CD8-positive, alpha-beta memory T cell (primary cell): ENCODE data around the gene DENND10. TPM values are rescaled to one million over a fixed set of nuclear protein-coding genes. Genes with fewer than 3 reads are reported as not detected.
"Not testable (repeated sequence)": the region's sequence is repeated elsewhere in the genome, so short reads cannot be mapped to it uniquely, and the experiment has no call there.

Experiments used
- CTCF ChIA-PET: fragments of 350-600 bp; sonication (Branson Sonifier 250); formaldehyde crosslinking; loops from one replicate; lab custom pipeline; 2021; ENCODE audit warnings: antibody characterized with exemption; lab: Charles Lee
- POLR2A ChIA-PET: fragments of 350-600 bp; sonication (Branson Sonifier 250); formaldehyde crosslinking; loops from one replicate; lab custom pipeline; 2021; ENCODE audit warnings: antibody characterized with exemption; lab: Charles Lee
- DNase-seq, 5 donors: peaks; one replicate each; pipeline versions ENCODE4 v3.0.0 to v3.0.0-alpha.2; 2020 to 2022; ENCODE audit warnings: mixed read lengths in 1 of 5
- H3K27ac ChIP-seq: one replicate; pipeline ENCODE4 v1.7.0; 2013; ENCODE audit warnings: low read depth, mild to moderate bottlenecking, low read length, moderate library complexity
- H3K27me3 ChIP-seq: 2 replicates; pipeline ENCODE4 v1.7.0; 2013; ENCODE audit warnings: low read length, mild to moderate bottlenecking; ENCODE audit not compliant: insufficient read depth, poor library complexity, severe bottlenecking
- H3K36me3 ChIP-seq: 2 replicates; pipeline ENCODE4 v1.7.0; 2013; ENCODE audit warnings: mild to moderate bottlenecking, low read length, moderate library complexity; ENCODE audit not compliant: insufficient read depth
- H3K4me1 ChIP-seq: 2 replicates; pipeline ENCODE4 v1.7.0; 2013; ENCODE audit warnings: mild to moderate bottlenecking, low read length, moderate library complexity; ENCODE audit not compliant: insufficient read depth
- H3K4me3 ChIP-seq: 2 replicates; pipeline ENCODE4 v1.7.0; 2013; ENCODE audit warnings: mild to moderate bottlenecking, low read length
- H3K9me3 ChIP-seq: 2 replicates; pipeline ENCODE4 v1.7.0; 2013; ENCODE audit warnings: mild to moderate bottlenecking, low read length
- H3K27ac Mint-ChIP-seq, 8 donors: one replicate each; pipeline ENCODE4 v1.8.0; 2020 to 2021; ENCODE audit warnings: mixed read lengths in 8 of 8, mild to moderate bottlenecking in 6 of 8, inconsistent platforms in 3 of 8, moderate library complexity in 3 of 8
- H3K27me3 Mint-ChIP-seq, 2 donors: one replicate each; pipeline ENCODE4 v1.8.0; 2020 to 2021; ENCODE audit warnings: mixed read lengths in 2 of 2, mild to moderate bottlenecking in 1 of 2, moderate library complexity in 1 of 2
- H3K36me3 Mint-ChIP-seq, 3 donors: one replicate each; pipeline ENCODE4 v1.8.0; 2020 to 2021; ENCODE audit warnings: mixed read lengths in 3 of 3, inconsistent platforms in 1 of 3, mild to moderate bottlenecking in 1 of 3
- H3K4me1 Mint-ChIP-seq, 3 donors: one replicate each; pipeline ENCODE4 v1.8.0; 2020 to 2021; ENCODE audit warnings: mixed read lengths in 3 of 3, inconsistent platforms in 1 of 3, mild to moderate bottlenecking in 1 of 3
- H3K4me3 Mint-ChIP-seq, 7 donors: one replicate each; pipeline ENCODE4 v1.8.0; 2020 to 2021; ENCODE audit warnings: mixed read lengths in 7 of 7, mild to moderate bottlenecking in 6 of 7, moderate library complexity in 4 of 7, inconsistent platforms in 2 of 7
- H3K9me3 Mint-ChIP-seq, 5 donors: one replicate each; pipeline ENCODE4 v1.8.0; 2020 to 2022; ENCODE audit warnings: mixed read lengths in 5 of 5, mild to moderate bottlenecking in 3 of 5, moderate library complexity in 2 of 5, inconsistent platforms in 1 of 5
- polyA plus RNA-seq: library from polyadenylated mRNA; unstranded; fragments of 300-500 nt; fragmentation: Illumina TruSeq; gene quantifications from one replicate; pipeline ENCODE4 v1.2.3, GENCODE V29; 2021
- total RNA-seq, 2 experiments: library from RNA; stranded (reverse); gene quantifications; one replicate each; pipeline ENCODE4 v1.2.3, GENCODE V29; 2021

Gene DENND10
- total and polyA plus RNA-seq, 3 experiments from 2014 or later = 23.8 to 51.0 (median 24.8) TPM

DNA sequence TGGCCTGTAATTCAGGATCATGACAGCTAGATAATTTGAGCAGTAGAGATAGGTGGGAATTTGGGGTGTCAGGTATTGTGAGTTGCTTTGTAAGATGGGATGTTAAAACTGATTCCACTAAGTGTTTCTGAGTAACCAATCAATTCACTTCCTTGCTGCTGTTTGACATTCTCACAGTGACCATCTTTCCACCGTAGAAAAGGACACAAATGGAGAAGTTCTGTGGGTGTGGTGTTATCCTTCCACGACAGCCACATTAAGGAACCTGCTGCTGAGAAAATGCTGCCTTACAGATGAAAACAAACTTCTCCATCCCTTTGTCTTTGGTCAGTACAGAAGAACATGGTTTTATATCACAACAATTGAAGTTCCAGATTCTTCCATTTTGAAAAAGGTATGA lies 3.9 kb downstream of the DENND10 start:
- CTCF ChIA-PET = interaction anchor here (1.4 kb wide), 1 partner anchor 10 kb away, joined by 4 read pairs; no protein-coding TSS in a partner anchor
- H3K4me1 ChIP-seq = peaks cover 16% of the 10 kb centered on the region
- not testable (repeated sequence) for H3K27me3 Mint-ChIP-seq, H3K27ac Mint-ChIP-seq, DNase-seq, H3K27ac ChIP-seq, H3K9me3 Mint-ChIP-seq, H3K27me3 ChIP-seq, H3K4me3 ChIP-seq, H3K36me3 ChIP-seq, H3K9me3 ChIP-seq
- H3K4me1 Mint-ChIP-seq = peaks cover 11 to 27% (median 26%) of the 10 kb centered on the region in 3 donors
- peaks cover 0 to 29% (median 1%) of the 10 kb centered on the region in 3 donors for H3K36me3 Mint-ChIP-seq
- POLR2A ChIA-PET = interaction anchor here (0.6 to 1.8 kb wide), 2 partner anchors 28 to 598 kb away, joined by 3 to 9 read pairs; partner anchors contain the start of gene EIF3A
- peak overlapping the region in 1 of 7 donors; percentile 52 for H3K4me3 Mint-ChIP-seq

DNA sequence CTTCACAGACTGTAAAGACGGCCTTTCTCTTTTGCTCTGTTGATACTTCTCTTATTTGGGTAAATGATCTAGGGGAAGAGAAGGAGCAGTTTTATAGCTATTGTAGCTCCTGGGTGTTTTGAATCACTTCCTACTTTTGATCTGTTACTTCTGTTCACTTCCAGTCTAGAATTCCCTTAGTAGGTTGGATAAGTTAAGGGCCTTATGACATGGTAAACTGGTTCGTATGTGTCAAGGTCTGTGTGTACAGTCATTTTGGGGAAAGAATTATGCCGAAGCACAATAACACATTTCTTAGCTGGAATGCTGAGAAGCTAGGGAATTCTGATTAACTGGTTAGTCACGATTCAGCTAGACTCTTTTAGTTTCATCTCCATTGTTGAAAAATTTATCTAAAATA lies 8.1 kb downstream of the DENND10 start:
- Mint-ChIP-seq H3K36me3 (peaks cover 0 to 52% (median 13%) of the 10 kb centered on the region in 3 donors), H3K9me3 (no peaks in the 10 kb centered on the region), H3K27ac (peak overlapping the region in 2 of 8 donors; percentile 4 to 22), H3K4me3 (no peak overlapping the region), H3K27me3 (no peaks in the 10 kb centered on the region), H3K4me1 (peaks cover 5 to 12% (median 11%) of the 10 kb centered on the region in 3 donors)
- Histone ChIP-seq H3K4me3 (no peak overlapping the region), H3K4me1 (no peaks in the 10 kb centered on the region), H3K9me3 (no peaks in the 10 kb centered on the region), H3K27me3 (no peaks in the 10 kb centered on the region), H3K27ac (no peak overlapping the region), H3K36me3 (peaks cover 10% of the 10 kb centered on the region)
- POLR2A ChIA-PET = no interaction called here
- no peak for DNase-seq
- CTCF ChIA-PET = interaction anchor here (0.9 kb wide), 1 partner anchor 15 kb away, joined by 3 read pairs; no protein-coding TSS in a partner anchor

DNA sequence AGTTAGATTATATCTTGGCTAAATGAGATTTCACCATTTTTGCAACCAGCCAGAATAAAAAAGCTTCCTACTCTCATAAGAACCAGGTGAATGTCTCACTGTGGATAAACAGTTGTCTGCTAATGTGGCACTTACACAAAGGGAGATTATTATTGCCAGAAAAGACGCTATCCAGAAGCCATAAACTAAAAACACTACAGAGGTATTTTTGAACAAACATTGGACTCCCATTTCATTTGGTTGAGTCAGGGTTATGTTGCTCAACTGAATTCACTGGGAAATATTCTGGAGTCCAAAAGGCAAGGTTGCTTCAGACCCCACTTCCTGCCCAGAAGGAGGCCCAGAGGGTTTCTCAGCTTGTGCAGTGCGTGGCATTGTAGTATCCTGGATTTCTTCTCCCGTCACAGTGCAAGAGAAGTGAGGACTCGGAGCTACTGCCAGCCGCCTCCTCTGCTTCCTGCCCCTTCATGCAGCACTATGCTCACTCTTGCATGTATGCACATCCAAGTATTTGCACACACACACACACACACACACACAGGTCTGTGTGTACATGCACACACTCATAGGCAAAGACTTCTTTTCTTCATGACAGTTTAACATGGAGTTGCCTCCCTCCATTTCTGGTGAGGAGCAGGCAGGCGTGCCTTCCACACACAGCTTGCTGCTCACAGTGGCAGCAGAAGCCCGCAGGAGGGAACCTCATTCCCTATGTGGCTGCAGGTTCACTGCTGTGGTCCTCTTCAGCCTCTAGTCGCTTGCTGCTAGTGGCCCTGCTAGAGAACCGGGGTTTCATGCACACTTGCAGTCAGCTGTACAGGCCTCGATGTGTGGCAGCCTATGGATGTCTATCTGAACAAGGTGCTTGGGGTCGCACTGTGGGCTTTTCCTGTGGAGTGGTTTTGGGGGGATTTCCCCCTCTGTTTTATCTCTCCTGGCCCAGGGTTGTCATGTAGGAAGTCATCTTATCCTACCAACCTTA lies 10.1 kb downstream of the DENND10 start:
- Mint-ChIP-seq H3K4me3 (peak overlapping the region in 1 of 7 donors; percentile 40), H3K36me3 (peaks cover 0 to 55% (median 13%) of the 10 kb centered on the region in 3 donors), H3K27ac (peak overlapping the region in 2 of 8 donors; percentile 63 to 69), H3K27me3 (no peaks in the 10 kb centered on the region), H3K4me1 (peaks cover 5 to 12% (median 6%) of the 10 kb centered on the region in 3 donors), H3K9me3 (no peaks in the 10 kb centered on the region)
- CTCF ChIA-PET = interaction anchor here (1.2 kb wide), 1 partner anchor 18 kb away, joined by 3 read pairs; no protein-coding TSS in a partner anchor
- no peaks in the 10 kb centered on the region for H3K27me3 ChIP-seq
- peaks cover 14% of the 10 kb centered on the region for H3K36me3 ChIP-seq
- H3K27ac ChIP-seq = no peak overlapping the region
- no peaks in the 10 kb centered on the region for H3K4me1 ChIP-seq
- no peaks in the 10 kb centered on the region for H3K9me3 ChIP-seq
- POLR2A ChIA-PET = no interaction called here
- no peak for DNase-seq
- H3K4me3 ChIP-seq = no peak overlapping the region

DNA sequence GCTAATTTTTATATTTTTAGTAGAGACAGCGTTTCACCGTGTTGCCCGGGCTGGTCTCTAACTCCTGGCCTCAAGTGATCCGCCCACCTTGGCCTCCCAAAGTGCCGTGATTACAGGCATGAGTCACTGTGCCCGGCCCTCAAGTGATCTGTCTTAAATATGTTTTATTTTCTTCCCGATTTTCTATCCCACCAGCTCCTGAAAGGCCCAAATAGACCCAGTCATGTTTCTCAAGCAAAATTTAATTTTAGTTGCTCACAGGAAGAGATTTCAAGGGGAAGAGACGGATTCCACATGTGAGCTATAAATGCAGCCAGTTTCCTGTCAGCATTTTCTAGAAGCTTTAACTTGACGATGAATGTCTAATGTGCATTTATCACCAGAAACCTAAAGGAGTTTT lies 12.0 kb downstream of the DENND10 start:
- Histone ChIP-seq H3K4me3 (no peak overlapping the region), H3K36me3 (peaks cover 14% of the 10 kb centered on the region), H3K9me3 (no peaks in the 10 kb centered on the region), H3K27me3 (no peaks in the 10 kb centered on the region), H3K4me1 (no peaks in the 10 kb centered on the region), H3K27ac (no peak overlapping the region)
- H3K36me3 Mint-ChIP-seq = peaks cover 0 to 59% (median 13%) of the 10 kb centered on the region in 3 donors
- peaks cover 16 to 17% (median 16%) of the 10 kb centered on the region in 3 donors for H3K4me1 Mint-ChIP-seq
- no peak overlapping the region for H3K27ac Mint-ChIP-seq
- ChIA-PET CTCF (no interaction called here), POLR2A (interaction anchor here (1.4 kb wide), 1 partner anchor 37 kb away, joined by 3 read pairs; no protein-coding TSS in a partner anchor)
- H3K9me3 Mint-ChIP-seq = no peaks in the 10 kb centered on the region
- no peaks in the 10 kb centered on the region for H3K27me3 Mint-ChIP-seq
- no peak overlapping the region for H3K4me3 Mint-ChIP-seq
- no peak for DNase-seq

DNA sequence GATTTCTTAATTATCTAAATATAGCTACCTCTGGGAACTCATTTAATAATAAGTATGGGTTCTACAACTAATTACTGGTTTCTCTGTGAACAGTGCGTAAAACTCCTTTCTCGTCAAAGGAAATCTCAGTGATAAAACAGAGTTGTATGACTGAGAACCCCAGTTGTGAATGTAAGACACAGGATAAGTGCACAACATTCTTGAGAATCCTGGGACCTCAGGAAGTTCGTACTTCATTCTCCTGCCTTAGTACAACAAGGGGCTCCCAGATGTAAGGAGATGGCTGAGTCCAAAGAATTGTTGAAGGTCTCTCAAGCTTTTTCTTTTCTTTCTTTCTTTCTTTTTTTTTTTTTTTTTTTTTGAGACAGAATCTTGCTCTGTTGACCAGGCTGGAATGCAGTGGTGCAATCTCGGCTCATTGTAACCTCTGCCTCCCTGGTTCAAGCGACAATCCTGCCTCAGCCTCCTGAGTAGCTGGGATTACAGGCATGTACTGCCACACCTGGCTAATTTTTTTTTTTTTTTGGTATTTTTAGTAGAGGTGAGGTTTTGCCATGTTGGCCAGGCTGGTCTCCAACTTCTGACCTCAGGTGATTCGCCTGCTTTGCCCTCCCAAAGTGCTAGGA lies 12.5 kb downstream of the DENND10 start:
- no peak overlapping the region for H3K27ac ChIP-seq
- peaks cover 14% of the 10 kb centered on the region for H3K36me3 ChIP-seq
- no peak overlapping the region for H3K4me3 ChIP-seq
- no peak overlapping the region for H3K4me3 Mint-ChIP-seq
- peaks cover 0 to 60% (median 13%) of the 10 kb centered on the region in 3 donors for H3K36me3 Mint-ChIP-seq
- H3K27ac Mint-ChIP-seq = no peak overlapping the region
- H3K9me3 ChIP-seq = no peaks in the 10 kb centered on the region
- no peaks in the 10 kb centered on the region for H3K27me3 Mint-ChIP-seq
- H3K4me1 ChIP-seq = no peaks in the 10 kb centered on the region
- H3K4me1 Mint-ChIP-seq = peaks cover 16 to 19% (median 16%) of the 10 kb centered on the region in 3 donors
- no peaks in the 10 kb centered on the region for H3K27me3 ChIP-seq
- no peak for DNase-seq
- H3K9me3 Mint-ChIP-seq = no peaks in the 10 kb centered on the region
- ChIA-PET POLR2A (interaction anchor here (1.4 kb wide), 1 partner anchor 37 kb away, joined by 3 read pairs; no protein-coding TSS in a partner anchor), CTCF (no interaction called here)

DNA sequence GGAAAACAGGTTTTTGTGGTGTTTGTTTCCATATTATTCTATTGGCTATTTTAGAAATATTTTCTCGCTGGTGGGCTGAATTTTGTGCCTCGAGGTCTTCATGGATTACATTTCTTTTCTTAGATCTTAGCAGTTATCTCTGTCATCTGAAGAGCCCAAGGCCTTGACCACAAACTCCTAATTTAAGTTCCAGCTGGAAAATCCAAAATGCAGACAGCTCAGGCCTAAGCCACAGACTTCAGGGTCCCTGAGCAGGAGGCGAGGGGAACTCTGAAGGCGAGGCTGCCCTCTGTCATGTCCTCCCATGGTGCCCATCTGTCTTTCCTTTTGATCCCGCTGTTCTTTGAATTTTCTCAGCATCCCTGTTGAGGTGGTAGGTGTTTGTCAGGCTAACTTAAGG lies 14.3 kb downstream of the DENND10 start:
- no peaks in the 10 kb centered on the region for H3K4me1 ChIP-seq
- POLR2A ChIA-PET = no interaction called here
- no peaks in the 10 kb centered on the region for H3K27me3 Mint-ChIP-seq
- no peaks in the 10 kb centered on the region for H3K9me3 Mint-ChIP-seq
- H3K4me3 ChIP-seq = no peak overlapping the region
- H3K4me3 Mint-ChIP-seq = no peak overlapping the region
- H3K9me3 ChIP-seq = no peaks in the 10 kb centered on the region
- H3K27ac Mint-ChIP-seq = no peak overlapping the region
- peaks cover 9% of the 10 kb centered on the region for H3K36me3 ChIP-seq
- peaks cover 0 to 65% (median 15%) of the 10 kb centered on the region in 3 donors for H3K36me3 Mint-ChIP-seq
- CTCF ChIA-PET = no interaction called here
- no peak for DNase-seq
- no peaks in the 10 kb centered on the region for H3K27me3 ChIP-seq
- H3K27ac ChIP-seq = no peak overlapping the region
- peaks cover 17 to 23% (median 19%) of the 10 kb centered on the region in 3 donors for H3K4me1 Mint-ChIP-seq

DNA sequence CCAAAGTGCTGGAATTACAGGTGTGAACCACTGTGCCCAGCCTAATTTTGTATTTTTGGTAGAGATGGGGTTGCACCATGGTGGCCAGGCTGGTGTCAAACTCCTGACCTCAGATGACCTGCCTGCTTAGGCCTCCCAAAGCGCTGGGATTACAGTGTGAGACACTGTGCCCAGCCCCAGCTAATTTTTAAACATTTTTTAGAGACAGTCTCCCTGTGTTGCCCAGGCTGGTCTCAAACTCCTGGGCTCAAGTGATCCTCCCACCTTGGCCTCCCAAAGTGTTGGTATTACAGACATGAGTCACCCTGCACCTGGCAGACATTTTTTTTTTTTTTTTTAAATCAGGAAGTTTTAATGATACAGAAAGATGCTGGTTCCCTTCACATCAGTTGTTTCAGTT lies 15.5 kb downstream of the DENND10 start:
- no peak overlapping the region for H3K4me3 Mint-ChIP-seq
- H3K4me1 ChIP-seq = no peaks in the 10 kb centered on the region
- peaks cover 4% of the 10 kb centered on the region for H3K36me3 ChIP-seq
- H3K4me3 ChIP-seq = no peak overlapping the region
- no peaks in the 10 kb centered on the region for H3K27me3 ChIP-seq
- H3K36me3 Mint-ChIP-seq = peaks cover 0 to 57% (median 7%) of the 10 kb centered on the region in 3 donors
- ChIA-PET CTCF (no interaction called here), POLR2A (interaction anchor here (0.7 kb wide), 2 partner anchors 42 to 45 kb away, joined by 5 to 6 read pairs; no protein-coding TSS in a partner anchor)
- H3K27me3 Mint-ChIP-seq = no peaks in the 10 kb centered on the region
- H3K9me3 ChIP-seq = no peaks in the 10 kb centered on the region
- H3K27ac ChIP-seq = no peak overlapping the region
- DNase-seq = no peak
- no peaks in the 10 kb centered on the region for H3K9me3 Mint-ChIP-seq
- peaks cover 10 to 20% (median 14%) of the 10 kb centered on the region in 3 donors for H3K4me1 Mint-ChIP-seq
- H3K27ac Mint-ChIP-seq = peak overlapping the region in 2 of 8 donors; percentile 17 to 72
